ENCODE results near the gene LMF1. TPM values are rescaled to one million over a fixed set of nuclear protein-coding genes. Genes with fewer than 3 reads are reported as not detected.

The LMF1 gene
- total and polyA plus RNA-seq, 2 donors: 9.8 to 16.8 TPM

DNA sequence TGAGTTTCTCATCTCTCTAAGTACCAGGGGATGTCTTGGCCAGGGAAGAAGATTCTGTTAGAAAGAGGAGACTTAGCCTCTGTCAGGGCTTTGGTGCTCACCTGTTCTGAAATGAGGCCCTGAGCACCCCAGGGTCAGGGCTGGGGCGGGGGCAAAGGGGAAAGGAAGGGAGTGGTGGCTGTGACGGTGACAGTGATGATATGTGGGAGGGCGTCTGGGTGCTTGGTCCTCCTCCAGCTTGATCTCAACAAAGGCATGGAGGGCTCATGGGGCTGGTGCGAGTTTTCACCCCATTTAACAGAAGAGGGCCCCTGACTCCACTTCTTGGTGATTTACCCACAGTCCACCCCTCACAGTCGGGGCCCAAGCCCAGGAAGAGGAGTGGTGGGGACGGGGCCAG is 25.9 kb upstream of the LMF1 start:
- Histone ChIP-seq H3K36me3 (ENCODE audit: insufficient read depth) (no peaks in the 10 kb centered on the region), H3K4me3 (ENCODE audit: low read depth, low read length) (no peak overlapping the region), H3K27ac (ENCODE audit: low read depth) (no peak overlapping the region), H3K4me1 (ENCODE audit: insufficient read depth) (no peaks in the 10 kb centered on the region)
- no peak for DNase-seq (ENCODE audit: extremely low spot score)
- 62% methylated on average over 6 of the region's 6 CpGs for WGBS

DNA sequence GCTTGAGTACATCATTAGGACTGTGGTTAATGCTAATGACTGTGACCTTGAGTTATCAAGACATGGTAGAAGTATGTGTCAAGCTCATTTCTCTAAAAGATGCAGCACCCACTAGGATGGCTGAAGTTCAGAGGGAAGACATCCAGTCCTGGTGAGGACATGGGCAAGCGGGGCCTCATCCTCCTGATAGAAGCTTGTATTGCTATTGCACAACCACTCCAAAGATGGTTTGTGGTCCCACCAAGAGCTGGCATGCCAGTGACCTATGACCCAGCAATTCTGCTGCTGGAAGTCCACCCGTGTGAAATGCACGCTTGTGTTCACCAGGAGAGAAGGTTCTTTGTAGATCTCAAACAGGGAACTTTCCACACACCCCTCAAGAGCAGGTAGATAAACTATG is 25.0 kb upstream of the LMF1 start:
- WGBS: 92% methylated on average over 3 of the region's 3 CpGs
- Histone ChIP-seq H3K36me3 (ENCODE audit: insufficient read depth) (no peaks in the 10 kb centered on the region), H3K4me3 (ENCODE audit: low read depth, low read length) (no peak overlapping the region), H3K27ac (ENCODE audit: low read depth) (no peak overlapping the region), H3K4me1 (ENCODE audit: insufficient read depth) (no peaks in the 10 kb centered on the region)
- DNase-seq (ENCODE audit: extremely low spot score): no peak

DNA sequence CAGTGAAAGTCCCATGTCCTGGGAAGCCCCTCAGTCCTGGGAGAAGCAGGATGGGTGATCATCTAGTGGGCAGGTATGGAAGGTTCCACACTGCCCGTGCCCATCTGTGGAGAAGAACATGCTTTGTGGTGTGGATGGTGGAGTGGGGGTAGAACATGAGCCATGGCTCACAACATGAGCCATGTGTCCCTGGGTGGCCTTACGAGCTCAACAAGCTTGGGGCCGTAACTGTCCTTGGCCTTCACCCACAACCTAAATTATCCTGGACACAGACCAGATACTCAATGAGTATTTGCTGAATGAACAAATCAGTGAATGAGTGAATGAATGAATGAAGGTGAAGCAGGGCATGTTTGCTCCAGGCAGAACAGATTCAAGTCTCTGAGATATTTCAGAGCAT is 24.3 kb upstream of the LMF1 start:
- no peaks in the 10 kb centered on the region for H3K4me1 ChIP-seq (ENCODE audit: insufficient read depth)
- H3K36me3 ChIP-seq (ENCODE audit: insufficient read depth): no peaks in the 10 kb centered on the region
- H3K27ac ChIP-seq (ENCODE audit: low read depth): no peak overlapping the region
- 88% methylated on average over 3 of the region's 3 CpGs for WGBS
- no peak for DNase-seq (ENCODE audit: extremely low spot score)
- no peak overlapping the region for H3K4me3 ChIP-seq (ENCODE audit: low read depth, low read length)

DNA sequence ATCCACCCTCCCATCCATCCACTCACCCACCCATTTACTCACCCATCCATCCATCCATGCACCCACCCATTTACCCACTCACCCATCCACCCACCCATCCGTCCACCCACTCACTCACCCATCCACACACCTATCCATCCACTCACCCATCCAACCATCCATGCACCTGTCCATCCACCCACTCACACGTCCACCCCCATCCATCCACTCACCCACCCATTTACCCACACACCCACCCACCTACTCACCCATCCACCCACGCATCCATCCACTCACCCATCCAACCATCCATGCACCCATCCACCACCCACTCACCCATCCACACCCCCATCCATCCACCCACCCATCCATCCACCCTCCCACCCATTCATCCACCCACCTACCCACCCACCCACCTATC is 22.9 kb upstream of the LMF1 start:
- H3K36me3 ChIP-seq (ENCODE audit: insufficient read depth): no peaks in the 10 kb centered on the region
- H3K4me3 ChIP-seq (ENCODE audit: low read depth, low read length): no peak overlapping the region
- no peak overlapping the region for H3K27ac ChIP-seq (ENCODE audit: low read depth)
- no peak for DNase-seq (ENCODE audit: extremely low spot score)
- 90% methylated on average over 3 of the region's 3 CpGs for WGBS
- H3K4me1 ChIP-seq (ENCODE audit: insufficient read depth): no peaks in the 10 kb centered on the region

DNA sequence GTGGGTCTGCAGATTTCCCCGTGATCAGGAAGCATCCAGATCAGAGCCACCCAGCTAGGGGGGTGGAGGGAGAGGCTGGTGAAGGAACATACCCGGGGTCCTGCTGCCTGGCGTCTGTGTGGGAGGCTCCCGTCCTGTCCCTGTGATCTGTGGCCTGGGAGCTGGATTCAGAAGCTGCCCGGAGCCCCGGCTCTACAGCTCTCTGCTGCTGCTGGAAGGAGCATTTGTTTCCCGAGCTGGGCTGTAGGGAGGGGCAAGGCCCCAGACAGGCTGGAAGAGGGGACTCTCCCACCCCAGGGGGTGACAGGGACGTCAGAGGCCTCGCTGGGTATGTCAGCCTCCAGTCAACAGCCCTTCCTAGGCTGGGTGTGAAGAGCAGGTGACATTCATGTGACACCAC is 21.0 kb upstream of the LMF1 start:
- no peak for DNase-seq (ENCODE audit: extremely low spot score)
- 56% methylated on average over 9 of the region's 9 CpGs for WGBS
- H3K4me1 ChIP-seq (ENCODE audit: insufficient read depth): no peaks in the 10 kb centered on the region
- H3K4me3 ChIP-seq (ENCODE audit: low read depth, low read length): no peak overlapping the region
- H3K36me3 ChIP-seq (ENCODE audit: insufficient read depth): no peaks in the 10 kb centered on the region
- no peak overlapping the region for H3K27ac ChIP-seq (ENCODE audit: low read depth)

DNA sequence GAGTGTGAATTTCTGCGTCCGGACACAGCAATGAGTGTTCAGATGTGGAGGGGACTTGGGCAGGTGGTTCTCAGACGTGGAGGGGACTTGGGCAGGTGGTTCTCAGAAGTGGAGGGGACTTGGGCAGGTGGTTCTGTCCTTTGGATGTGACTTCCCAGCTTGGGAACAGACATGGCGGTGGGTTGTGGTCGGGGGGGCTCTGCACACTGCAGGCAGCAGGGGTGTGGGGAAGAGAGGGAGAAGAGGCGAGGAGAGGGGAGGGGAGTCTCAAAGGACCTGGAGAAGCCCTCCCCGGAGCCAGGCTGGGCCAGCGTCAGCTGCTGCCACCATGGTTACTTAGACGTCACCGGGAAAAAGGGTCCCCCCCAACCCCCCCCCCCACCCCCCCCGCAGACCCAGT is 20.6 kb upstream of the LMF1 start:
- Histone ChIP-seq H3K4me3 (ENCODE audit: low read depth, low read length) (no peak overlapping the region), H3K4me1 (ENCODE audit: insufficient read depth) (no peaks in the 10 kb centered on the region), H3K36me3 (ENCODE audit: insufficient read depth) (no peaks in the 10 kb centered on the region), H3K27ac (ENCODE audit: low read depth) (no peak overlapping the region)
- WGBS: 66% methylated on average over 11 of the region's 11 CpGs
- DNase-seq (ENCODE audit: extremely low spot score): no peak

DNA sequence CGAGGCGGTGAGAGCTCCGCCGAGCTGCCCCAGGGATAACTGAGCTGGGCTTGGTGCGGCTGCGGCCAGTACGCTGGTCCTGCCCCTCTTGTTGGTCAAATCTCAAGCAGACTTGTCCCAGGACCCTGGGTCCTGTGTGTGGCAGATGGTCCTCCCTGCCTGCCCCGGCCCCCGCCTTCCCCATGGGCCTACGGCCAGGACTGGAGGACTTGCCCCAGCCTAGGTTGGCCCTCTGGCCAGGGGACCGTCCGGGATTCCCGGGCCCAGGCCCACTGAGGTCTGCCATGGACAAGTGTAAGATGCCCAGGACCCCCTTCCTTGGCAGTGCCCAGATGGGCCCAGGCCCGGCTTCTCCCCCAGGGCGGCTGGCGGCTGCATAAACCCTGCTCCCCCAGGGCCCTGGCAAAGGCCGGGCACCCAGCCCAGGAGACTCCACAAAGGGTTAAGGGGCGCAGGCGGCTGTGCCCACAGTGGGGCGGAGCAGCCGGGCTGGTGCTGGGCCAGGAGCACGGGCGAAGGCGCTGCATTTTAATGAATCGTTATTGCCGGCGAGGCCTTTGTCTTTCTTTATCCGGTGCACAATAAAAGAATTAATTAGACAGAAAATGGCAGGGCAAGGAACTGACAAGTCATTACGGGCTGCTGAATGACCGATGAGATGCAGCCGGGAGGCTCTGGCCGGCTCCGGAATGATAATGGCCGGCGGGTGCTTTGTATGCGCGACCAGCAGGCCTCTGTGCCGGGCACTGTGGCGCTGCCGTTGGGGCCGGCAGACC is 19.9 kb upstream of the LMF1 start:
- H3K4me3 ChIP-seq (ENCODE audit: low read depth, low read length): no peak overlapping the region
- H3K27ac ChIP-seq (ENCODE audit: low read depth): no peak overlapping the region
- H3K36me3 ChIP-seq (ENCODE audit: insufficient read depth): no peaks in the 10 kb centered on the region
- DNase-seq (ENCODE audit: extremely low spot score): no peak
- H3K4me1 ChIP-seq (ENCODE audit: insufficient read depth): no peaks in the 10 kb centered on the region
- 82% methylated on average over 41 of the region's 41 CpGs for WGBS

DNA sequence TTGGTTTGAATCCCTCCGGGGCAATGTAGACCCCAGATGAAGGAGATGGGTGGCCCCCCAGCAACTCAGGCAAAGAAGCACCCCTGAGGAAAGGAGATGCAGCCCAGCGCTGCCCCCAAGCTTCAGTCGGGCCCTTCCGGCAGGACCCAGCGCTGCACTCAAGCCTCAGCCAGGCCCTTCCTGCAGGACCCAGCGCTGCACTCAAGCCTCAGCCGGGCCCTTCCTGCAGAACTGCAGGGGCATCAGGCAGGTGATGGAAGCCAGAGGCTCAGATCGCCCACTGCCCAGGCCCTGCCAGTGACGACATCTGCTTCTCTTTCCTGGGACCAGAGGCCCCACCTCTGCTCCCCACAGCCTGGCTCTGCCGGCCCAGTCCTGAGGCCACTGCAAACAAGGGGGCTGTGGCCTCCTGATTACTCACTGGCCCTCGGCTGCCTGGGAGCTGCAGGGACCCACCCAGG is 18.6 kb upstream of the LMF1 start:
- Histone ChIP-seq H3K36me3 (ENCODE audit: insufficient read depth) (no peaks in the 10 kb centered on the region), H3K27ac (ENCODE audit: low read depth) (no peak overlapping the region), H3K4me1 (ENCODE audit: insufficient read depth) (no peaks in the 10 kb centered on the region), H3K4me3 (ENCODE audit: low read depth, low read length) (no peak overlapping the region)
- WGBS: 73% methylated on average over 11 of the region's 11 CpGs
- DNase-seq (ENCODE audit: extremely low spot score): no peak

DNA sequence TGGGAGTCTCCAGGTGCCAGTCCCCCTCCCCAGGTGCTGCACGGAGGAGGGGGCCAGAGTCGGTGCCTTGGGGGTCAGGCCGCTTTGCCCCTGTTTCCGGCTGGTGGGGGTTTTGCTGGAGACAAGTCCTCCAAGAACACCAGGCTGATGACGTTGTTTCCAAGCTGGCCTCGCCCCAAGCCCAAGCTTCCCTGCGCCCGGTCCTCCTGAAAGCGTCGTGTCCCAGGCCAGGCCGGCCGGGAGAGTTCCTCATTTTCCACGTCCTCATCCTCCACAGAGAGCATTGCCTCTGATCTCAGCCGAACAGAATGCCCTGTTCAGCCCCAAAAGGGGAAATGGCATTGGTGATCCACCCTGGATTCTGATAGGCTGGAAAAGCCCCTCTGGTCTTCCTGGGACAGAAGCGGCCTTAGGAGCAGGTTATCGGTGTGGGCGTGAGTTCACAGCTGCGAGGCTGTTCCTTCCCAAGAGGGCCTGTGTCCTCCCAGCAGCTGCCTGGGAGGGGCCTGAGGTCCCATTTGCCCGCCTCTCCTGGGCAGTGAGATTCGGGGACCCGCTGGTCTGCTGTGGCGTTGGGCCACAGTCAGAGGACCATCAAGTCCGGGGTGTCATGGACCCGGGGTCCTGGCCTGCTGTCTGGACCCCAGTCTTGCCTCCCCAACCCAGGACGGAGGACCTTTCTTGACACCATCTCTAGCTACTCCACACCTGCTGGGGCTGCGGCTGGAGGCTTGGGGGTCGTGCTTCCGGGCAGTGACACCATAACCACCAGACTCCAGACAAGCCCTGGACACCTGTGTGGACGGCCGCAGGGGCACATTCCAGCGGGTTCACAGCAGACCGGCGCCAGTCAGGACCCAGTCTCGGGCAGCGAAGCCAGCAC is 17.9 kb upstream of the LMF1 start:
- Histone ChIP-seq H3K4me1 (ENCODE audit: insufficient read depth) (no peaks in the 10 kb centered on the region), H3K36me3 (ENCODE audit: insufficient read depth) (no peaks in the 10 kb centered on the region), H3K4me3 (ENCODE audit: low read depth, low read length) (no peak overlapping the region), H3K27ac (ENCODE audit: low read depth) (no peak overlapping the region)
- DNase-seq (ENCODE audit: extremely low spot score): no peak
- 79% methylated on average over 35 of the region's 35 CpGs for WGBS

DNA sequence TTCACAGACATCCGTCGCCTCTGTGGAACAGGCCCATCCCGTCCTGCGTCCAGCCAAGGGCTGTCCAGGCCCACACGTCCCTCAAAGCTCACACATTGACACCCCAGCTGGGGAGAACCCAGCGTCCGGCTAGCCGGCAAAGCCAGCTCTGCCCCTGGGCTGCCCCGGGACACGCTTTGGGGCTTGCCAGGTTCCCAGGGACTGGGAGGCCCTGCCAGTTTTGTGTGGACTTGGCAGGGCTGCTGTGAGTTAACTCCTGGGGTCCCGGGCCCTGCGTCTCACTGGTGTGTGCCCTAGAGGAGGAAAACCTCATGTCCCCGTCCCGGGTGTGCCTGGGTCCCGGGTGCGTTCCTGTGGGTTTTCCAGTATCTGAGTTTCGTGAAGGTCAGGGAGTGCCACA is 17.1 kb upstream of the LMF1 start:
- DNase-seq (ENCODE audit: extremely low spot score): no peak
- Histone ChIP-seq H3K4me1 (ENCODE audit: insufficient read depth) (no peaks in the 10 kb centered on the region), H3K36me3 (ENCODE audit: insufficient read depth) (no peaks in the 10 kb centered on the region), H3K27ac (ENCODE audit: low read depth) (no peak overlapping the region), H3K4me3 (ENCODE audit: low read depth, low read length) (no peak overlapping the region)
- 75% methylated on average over 17 of the region's 17 CpGs for WGBS

DNA sequence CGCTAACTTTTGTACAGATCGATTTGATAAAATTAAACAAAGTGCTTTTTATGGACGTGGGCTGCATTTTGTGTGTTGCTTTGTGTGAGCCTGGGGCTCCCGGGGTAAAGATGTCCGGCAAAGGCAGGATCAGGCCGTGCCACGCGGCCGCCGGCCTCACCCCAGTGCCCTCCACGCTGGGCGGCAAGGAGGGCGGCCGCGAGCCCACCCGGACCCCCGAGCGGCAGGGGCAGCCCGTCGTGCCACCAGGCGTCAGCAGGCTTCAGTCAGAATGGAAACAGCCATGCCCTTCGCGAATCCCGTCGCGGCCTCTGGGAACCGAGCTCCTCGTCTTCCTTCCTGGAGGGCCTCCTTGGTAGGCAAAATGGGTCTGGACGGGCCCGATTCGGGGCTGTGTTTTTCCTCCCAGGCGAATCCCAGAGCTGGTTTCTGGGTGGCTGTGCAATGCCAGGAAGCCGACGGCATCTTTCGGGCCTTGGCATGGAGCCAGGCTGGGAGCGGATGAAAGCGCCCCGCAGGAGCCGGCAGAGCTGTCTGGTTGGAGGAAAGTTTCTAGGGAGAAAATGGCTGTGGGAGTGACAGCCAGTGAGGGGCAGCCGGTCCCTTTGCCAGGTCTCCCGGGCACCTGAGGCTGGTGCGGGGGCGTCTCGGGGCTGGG is 16.3 kb upstream of the LMF1 start:
- H3K4me1 ChIP-seq (ENCODE audit: insufficient read depth): no peaks in the 10 kb centered on the region
- H3K36me3 ChIP-seq (ENCODE audit: insufficient read depth): no peaks in the 10 kb centered on the region
- H3K4me3 ChIP-seq (ENCODE audit: low read depth, low read length): no peak overlapping the region
- no peak for DNase-seq (ENCODE audit: extremely low spot score)
- H3K27ac ChIP-seq (ENCODE audit: low read depth): no peak overlapping the region
- 71% methylated on average over 44 of the region's 44 CpGs for WGBS

DNA sequence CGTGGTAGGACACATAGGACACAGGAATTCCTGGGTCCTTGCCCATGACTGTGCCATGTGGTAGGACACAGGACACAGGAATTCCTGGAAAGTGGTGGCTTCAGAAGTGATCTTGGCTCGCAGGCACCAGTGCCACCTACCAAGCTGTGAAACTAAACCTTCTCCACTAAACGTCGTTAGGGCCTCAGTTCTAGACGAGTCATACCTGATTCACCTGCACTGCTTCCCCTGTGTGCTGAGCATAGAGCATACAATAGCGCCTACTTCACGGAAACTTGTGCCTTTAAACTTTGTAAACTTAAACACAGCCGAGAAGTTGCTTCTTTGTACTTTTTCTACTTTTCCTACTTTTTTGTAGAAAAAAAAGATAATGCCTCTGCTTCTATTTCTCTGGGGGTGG is 15.6 kb upstream of the LMF1 start:
- no peak for DNase-seq (ENCODE audit: extremely low spot score)
- no peak overlapping the region for H3K27ac ChIP-seq (ENCODE audit: low read depth)
- no peaks in the 10 kb centered on the region for H3K4me1 ChIP-seq (ENCODE audit: insufficient read depth)
- no peak overlapping the region for H3K4me3 ChIP-seq (ENCODE audit: low read depth, low read length)
- H3K36me3 ChIP-seq (ENCODE audit: insufficient read depth): no peaks in the 10 kb centered on the region
- 88% methylated on average over 8 of the region's 8 CpGs for WGBS

DNA sequence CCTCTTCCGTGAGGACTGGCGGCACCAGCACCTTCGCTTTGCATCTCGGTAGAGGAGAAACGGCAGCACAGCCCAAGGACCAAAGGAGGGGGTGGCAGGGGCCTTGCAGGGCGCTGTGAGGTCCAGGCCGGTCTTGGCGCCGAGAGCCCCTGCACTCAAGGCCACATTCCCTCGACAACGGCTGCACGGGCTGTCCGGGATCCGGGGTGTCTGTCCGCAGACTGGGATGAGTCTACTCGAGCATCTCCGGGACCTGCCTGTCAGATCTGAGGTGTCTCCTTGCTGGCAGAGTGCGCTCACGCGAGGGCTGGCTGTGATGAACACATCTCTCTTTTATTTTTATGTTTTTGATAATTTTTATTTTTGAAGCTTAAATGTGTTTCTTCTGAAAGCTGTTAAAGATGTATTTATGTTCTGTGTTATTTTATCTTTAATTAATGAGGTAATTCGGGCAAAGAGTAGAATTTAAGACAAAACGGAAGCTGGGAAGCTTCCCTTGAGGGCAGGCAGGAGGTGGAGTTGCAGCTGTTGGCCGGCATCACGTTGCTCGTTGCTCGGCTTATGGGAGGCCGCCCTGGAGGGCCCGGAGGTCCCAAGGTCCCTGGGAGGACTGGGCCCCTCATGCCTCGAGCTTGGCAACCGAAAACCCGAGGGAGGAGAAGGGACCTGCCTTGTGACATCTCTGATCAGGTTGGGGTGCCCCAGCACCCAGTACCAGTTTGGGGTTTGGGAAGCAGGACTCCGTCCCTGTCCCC is 15.0 kb upstream of the LMF1 start:
- no peak for DNase-seq (ENCODE audit: extremely low spot score)
- Histone ChIP-seq H3K27ac (ENCODE audit: low read depth) (no peak overlapping the region), H3K36me3 (ENCODE audit: insufficient read depth) (no peaks in the 10 kb centered on the region), H3K4me3 (ENCODE audit: low read depth, low read length) (no peak overlapping the region), H3K4me1 (ENCODE audit: insufficient read depth) (no peaks in the 10 kb centered on the region)
- 88% methylated on average over 32 of the region's 32 CpGs for whole genome bisulfite sequencing
